ENCODE measurements around the gene EMSY. TPM values are rescaled to one million over a fixed set of nuclear protein-coding genes. Genes with fewer than 3 reads are reported as not detected.
"Not testable (repeated sequence)": the region's sequence is repeated elsewhere in the genome, so short reads cannot be mapped to it uniquely, and the experiment has no call there.

The EMSY gene
- total RNA-seq, 1 experiment from 2014 or later: 52.4 TPM

DNA sequence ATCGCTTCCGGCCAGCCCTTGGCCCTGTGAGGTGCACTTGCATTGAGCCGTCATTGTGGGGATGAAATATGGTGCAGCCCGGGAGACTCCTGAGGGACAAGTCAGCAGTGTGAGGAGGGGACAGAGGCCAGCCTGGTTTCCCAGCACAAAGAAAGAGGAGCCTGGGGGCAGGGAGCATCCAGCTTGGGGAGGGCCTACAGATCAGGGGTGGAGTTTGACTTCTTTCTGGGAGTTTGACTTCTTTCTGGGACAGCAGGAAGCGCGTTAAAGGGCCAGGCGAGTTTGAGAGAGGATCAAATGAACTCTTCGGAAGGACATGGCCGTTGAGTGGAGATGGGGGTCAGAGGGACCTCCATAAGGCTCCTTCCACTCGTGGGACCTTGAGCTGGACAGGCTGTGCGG lies 133.8 kb downstream of the EMSY start:
- Histone ChIP-seq H3K27me3 (replicated peaks; ENCODE audit: insufficient read depth, low read depth, low read length, poor library complexity) (no peaks in the 10 kb centered on the region), H3K9me3 (ENCODE audit: low read depth, low read length, poor library complexity, severe bottlenecking) (no peaks in the 10 kb centered on the region), H3K36me3 (ENCODE audit: insufficient read depth, low read length, poor library complexity, severe bottlenecking) (no peaks in the 10 kb centered on the region), H3K4me1 (ENCODE audit: insufficient read depth, low read length, poor library complexity, severe bottlenecking) (no peaks in the 10 kb centered on the region), H3K27ac (ENCODE audit: low read depth, low read length, poor library complexity, severe bottlenecking) (no peak overlapping the region), H3K4me3 (ENCODE audit: low read depth, low read length, poor library complexity, severe bottlenecking) (no peak overlapping the region)
- ChIA-PET CTCF (no interaction called here), POLR2A (ENCODE audit: low non-redundant PET) (no interaction called here)
- BruUV-seq (replicated peaks): no TSS peak
- TF ChIP-seq, protein P1, sequence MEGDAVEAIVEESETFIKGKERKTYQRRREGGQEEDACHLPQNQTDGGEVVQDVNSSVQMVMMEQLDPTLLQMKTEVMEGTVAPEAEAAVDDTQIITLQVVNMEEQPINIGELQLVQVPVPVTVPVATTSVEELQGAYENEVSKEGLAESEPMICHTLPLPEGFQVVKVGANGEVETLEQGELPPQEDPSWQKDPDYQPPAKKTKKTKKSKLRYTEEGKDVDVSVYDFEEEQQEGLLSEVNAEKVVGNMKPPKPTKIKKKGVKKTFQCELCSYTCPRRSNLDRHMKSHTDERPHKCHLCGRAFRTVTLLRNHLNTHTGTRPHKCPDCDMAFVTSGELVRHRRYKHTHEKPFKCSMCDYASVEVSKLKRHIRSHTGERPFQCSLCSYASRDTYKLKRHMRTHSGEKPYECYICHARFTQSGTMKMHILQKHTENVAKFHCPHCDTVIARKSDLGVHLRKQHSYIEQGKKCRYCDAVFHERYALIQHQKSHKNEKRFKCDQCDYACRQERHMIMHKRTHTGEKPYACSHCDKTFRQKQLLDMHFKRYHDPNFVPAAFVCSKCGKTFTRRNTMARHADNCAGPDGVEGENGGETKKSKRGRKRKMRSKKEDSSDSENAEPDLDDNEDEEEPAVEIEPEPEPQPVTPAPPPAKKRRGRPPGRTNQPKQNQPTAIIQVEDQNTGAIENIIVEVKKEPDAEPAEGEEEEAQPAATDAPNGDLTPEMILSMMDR (conservative IDR thresholded peaks at IDR 0.05; ENCODE audit: low read depth, low read length): no peak
- no peak for TF ChIP-seq EZH2 (IDR thresholded peaks at IDR 0.05; ENCODE audit: borderline replicate concordance, low read depth, low read length, poor library complexity, severe bottlenecking)
- DNase-seq (ENCODE audit: low spot score): peak; percentile 45
- intact Hi-C loops (cut with micrococcal nuclease; ENCODE audit: unreplicated experiment): loop anchor here (10.0 kb wide), 1 partner anchor 106 kb away; no protein-coding TSS in a partner anchor

DNA sequence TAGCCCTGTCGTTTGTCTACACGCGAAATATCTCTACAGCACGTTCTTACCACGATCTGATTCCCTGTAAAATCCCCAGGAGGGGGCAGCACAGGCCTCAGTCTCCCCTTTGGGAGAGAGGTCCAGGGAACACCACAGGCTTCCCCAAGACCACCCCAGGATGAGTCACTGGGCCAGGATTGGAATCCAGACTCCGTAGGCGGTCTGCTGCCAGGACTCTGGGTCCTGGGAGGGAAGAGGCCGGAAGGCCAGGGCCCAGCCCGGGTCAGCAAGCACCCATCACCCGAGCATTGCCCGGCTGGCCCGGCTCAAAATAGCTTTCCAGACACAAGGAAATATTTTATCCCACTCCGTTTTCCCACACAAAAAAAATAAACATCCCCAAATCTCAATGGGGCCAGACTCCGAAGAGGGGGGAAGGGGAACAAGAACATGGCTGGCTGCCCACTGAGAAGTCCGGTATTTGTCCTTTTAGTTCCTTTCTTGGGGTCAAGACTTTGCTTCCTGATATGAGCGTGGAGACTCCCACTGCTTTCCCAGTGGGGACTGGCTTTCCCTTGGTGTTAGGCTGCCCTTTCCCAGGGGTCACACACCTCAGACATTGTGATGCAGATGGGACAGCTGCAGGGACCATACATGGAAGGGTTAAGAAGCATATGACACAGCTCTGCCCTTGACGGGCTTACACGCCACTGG lies 134.4 kb downstream of the EMSY start:
- H3K27ac ChIP-seq (ENCODE audit: low read depth, low read length, poor library complexity, severe bottlenecking): no peak overlapping the region
- H3K4me1 ChIP-seq (ENCODE audit: insufficient read depth, low read length, poor library complexity, severe bottlenecking): no peaks in the 10 kb centered on the region
- no peaks in the 10 kb centered on the region for H3K9me3 ChIP-seq (ENCODE audit: low read depth, low read length, poor library complexity, severe bottlenecking)
- intact Hi-C loops (cut with micrococcal nuclease; ENCODE audit: unreplicated experiment): loop anchor here (10.0 kb wide), 1 partner anchor 106 kb away; no protein-coding TSS in a partner anchor
- BruUV-seq (replicated peaks): no TSS peak
- peak; percentile 27 for DNase-seq (ENCODE audit: low spot score)
- TF ChIP-seq EZH2 (IDR thresholded peaks at IDR 0.05; ENCODE audit: borderline replicate concordance, low read depth, low read length, poor library complexity, severe bottlenecking): no peak
- TF ChIP-seq, protein P1 (conservative IDR thresholded peaks at IDR 0.05; ENCODE audit: low read depth, low read length): peak; percentile 54
- ChIA-PET POLR2A (ENCODE audit: low non-redundant PET) (no interaction called here), CTCF (no interaction called here)
- no peak overlapping the region for H3K4me3 ChIP-seq (ENCODE audit: low read depth, low read length, poor library complexity, severe bottlenecking)
- H3K27me3 ChIP-seq (replicated peaks; ENCODE audit: insufficient read depth, low read depth, low read length, poor library complexity): no peaks in the 10 kb centered on the region
- no peaks in the 10 kb centered on the region for H3K36me3 ChIP-seq (ENCODE audit: insufficient read depth, low read length, poor library complexity, severe bottlenecking)

DNA sequence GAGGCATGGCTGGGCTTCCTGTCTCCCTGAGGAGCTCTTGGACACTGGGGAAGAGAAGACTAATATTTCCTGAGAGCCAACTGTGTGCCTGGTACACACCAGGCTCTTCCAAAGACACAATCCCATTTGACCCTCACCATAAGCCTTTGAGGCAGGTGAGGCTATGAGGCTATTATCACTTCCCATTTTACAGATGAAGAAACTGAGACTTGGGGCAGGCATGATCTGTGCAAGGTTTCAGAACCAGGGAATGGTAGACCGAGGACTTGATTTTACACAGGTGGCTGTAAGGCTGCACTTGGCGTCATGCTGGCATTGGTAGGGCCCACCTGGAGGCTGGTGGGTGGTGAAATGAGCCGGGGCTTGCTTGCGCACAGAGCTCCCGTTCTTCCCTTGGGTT lies 134.9 kb downstream of the EMSY start:
- no peak overlapping the region for H3K27ac ChIP-seq (ENCODE audit: low read depth, low read length, poor library complexity, severe bottlenecking)

DNA sequence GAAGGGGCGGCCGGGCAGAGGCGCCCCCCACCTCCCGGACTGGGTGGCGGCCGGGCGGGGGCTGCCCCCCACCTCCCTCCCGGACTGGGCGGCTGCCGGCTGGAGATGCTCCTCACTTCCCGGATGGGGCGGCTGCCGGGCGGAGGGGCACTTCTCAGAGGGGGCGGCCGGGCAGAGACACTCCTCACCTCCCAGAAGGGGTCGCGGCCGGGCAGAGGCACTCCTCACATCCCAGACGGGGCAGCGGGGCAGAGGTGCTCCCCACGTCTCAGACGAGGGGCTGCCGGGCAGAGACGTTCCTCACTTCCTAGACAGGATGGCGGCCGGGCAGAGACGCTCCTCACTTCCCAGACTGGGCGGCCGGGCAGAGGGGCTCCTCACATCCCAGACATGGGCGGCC lies 137.7 kb downstream of the EMSY start:
- H3K9me3 ChIP-seq (ENCODE audit: low read depth, low read length, poor library complexity, severe bottlenecking); DNase-seq (ENCODE audit: low spot score); POLR2A ChIA-PET (ENCODE audit: low non-redundant PET); BruUV-seq (replicated peaks); H3K27ac ChIP-seq (ENCODE audit: low read depth, low read length, poor library complexity, severe bottlenecking); H3K36me3 ChIP-seq (ENCODE audit: insufficient read depth, low read length, poor library complexity, severe bottlenecking); CTCF ChIA-PET; H3K4me1 ChIP-seq (ENCODE audit: insufficient read depth, low read length, poor library complexity, severe bottlenecking); H3K4me3 ChIP-seq (ENCODE audit: low read depth, low read length, poor library complexity, severe bottlenecking); H3K27me3 ChIP-seq (replicated peaks; ENCODE audit: insufficient read depth, low read depth, low read length, poor library complexity); intact Hi-C loops (cut with micrococcal nuclease; ENCODE audit: unreplicated experiment): not testable (repeated sequence)

More for the DNA sequence above, 134.9 kb downstream of the EMSY start:
- no TSS peak for BruUV-seq (replicated peaks)
- TF ChIP-seq, protein P1 (conservative IDR thresholded peaks at IDR 0.05; ENCODE audit: low read depth, low read length): no peak
- TF ChIP-seq EZH2 (IDR thresholded peaks at IDR 0.05; ENCODE audit: borderline replicate concordance, low read depth, low read length, poor library complexity, severe bottlenecking): no peak
- Histone ChIP-seq H3K36me3 (ENCODE audit: insufficient read depth, low read length, poor library complexity, severe bottlenecking) (no peaks in the 10 kb centered on the region), H3K27me3 (replicated peaks; ENCODE audit: insufficient read depth, low read depth, low read length, poor library complexity) (no peaks in the 10 kb centered on the region), H3K4me1 (ENCODE audit: insufficient read depth, low read length, poor library complexity, severe bottlenecking) (no peaks in the 10 kb centered on the region), H3K9me3 (ENCODE audit: low read depth, low read length, poor library complexity, severe bottlenecking) (no peaks in the 10 kb centered on the region), H3K4me3 (ENCODE audit: low read depth, low read length, poor library complexity, severe bottlenecking) (no peak overlapping the region)
- intact Hi-C loops (cut with micrococcal nuclease; ENCODE audit: unreplicated experiment): loop anchor here (10.0 kb wide), 1 partner anchor 105 kb away; no protein-coding TSS in a partner anchor
- ChIA-PET POLR2A (ENCODE audit: low non-redundant PET) (no interaction called here), CTCF (no interaction called here)
- no peak for DNase-seq (ENCODE audit: low spot score)
